Effector CD4-positive, alpha-beta T cell (primary cell): ENCODE measurements around the gene MDM2.
"Not testable (repeated sequence)": the region's sequence is repeated elsewhere in the genome, so short reads cannot be mapped to it uniquely, and the experiment has no call there.

Experiments used
- DNase-seq: peaks from one replicate; pipeline ENCODE4 v3.0.0-alpha.2; 2020

The MDM2 gene

DNA sequence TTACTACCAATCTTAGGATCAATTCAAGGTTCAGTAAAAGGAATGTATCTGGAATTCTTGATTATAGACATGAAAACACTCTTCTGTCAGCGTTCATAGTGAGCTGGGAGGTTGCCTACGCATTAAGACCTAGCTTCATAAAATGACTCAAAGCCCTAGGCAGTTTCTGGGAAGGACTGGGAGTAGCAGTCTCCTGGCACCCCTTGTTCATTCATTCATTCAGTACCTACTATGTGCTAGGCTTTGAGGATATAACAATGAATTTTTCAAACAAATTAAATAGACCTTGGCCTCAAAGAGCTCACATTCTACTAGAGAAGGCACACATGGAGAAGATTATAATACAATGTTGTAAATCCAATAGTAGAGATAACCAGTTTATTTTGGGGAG lies 46.1 kb downstream of the MDM2 start:
- no peak for DNase-seq

DNA sequence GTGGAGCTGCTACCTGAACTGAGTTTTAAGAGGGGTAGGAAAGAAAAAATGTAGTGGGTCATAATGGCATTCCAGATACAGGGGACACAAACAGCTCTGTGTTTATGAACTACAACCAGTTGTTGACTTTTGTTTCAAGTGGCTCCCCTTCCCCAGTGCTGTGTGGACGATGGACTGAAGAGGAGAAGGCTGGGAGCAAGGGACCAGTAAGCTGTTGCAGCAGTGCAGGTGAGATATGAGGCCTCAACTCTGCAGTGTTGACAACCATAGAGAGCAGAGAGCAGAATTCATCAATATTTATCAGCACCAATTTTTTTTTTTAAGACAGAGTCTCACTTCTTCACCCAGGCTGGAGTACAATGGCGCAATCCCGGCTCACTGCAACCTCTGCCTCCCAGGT lies 46.6 kb downstream of the MDM2 start:
- no peak for DNase-seq

DNA sequence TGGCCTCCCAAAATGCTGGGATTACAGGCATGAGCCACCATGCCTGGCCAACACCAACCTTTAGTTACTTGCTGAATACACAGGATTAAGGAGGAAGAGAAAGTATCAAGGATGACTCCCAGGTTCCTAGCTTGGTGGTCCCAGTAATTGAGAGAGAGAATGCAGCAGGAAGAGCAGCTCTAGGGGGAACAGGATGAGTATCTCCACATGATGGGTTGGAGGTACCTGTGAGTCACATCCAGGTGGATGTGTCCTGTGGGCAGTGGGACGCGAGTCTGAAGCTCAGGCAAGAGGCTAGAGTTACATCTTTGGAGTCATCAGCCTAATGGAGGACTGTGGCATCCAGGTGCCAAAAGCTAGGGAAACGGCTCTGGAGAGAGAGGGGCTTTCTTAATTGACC lies 47.1 kb downstream of the MDM2 start:
- no peak for DNase-seq

DNA sequence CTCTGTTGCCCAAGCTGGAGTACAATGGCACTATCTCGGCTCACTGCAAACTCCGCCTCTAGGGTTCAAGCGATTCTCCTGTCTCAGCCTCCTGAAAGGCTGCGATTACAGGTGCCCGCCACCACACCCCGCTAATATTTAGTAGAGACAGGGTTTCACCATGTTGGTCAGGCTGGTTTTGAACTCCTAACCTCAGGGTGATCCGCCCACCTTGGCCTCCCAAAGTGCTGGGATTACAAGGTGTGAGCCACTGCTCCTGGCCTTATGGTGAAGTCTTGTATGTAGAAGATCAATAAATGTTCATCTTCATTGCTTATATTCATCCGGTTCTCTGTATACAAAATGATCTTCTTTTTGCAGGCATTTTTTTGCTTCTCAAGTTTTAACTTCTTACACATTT lies 47.8 kb downstream of the MDM2 start:
- DNase-seq = no peak

DNA sequence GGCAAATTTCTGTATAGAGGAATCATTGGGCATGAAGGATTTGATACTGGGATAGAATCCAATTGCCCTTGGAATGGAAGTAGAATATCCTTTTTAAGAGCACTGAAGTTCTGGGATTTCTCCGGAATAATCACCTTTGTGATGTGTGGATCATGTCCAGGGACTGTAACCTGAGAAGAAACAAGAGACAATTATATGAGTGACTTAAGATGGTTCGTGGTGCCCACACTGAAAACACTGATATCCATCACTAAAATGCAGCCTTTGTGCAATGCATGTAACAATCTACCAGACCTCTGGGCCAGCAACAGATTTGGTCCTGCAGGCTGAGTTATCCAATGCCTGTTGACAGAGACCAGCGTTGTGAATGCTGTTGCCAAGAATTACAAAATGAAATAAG lies 48.5 kb downstream of the MDM2 start:
- DNase-seq = no peak

DNA sequence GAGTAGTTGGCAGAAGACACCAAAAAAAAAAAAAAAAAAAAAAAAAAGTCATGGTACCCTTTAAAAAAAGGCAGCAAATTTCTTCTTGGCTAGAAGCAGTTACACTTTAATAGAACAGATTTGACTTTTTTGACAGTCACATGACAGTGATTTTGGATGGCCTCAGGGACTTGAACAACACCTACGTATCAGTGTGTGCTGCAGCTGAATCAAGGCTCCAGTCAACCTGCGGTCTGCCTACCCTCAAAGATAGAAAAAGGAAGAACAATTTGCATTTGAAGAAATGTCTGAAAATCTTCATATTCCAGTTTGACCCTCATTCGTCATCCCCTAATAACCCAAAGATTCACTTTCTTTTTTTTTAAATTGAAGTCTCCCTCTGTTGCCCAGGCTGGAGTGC lies 53.9 kb downstream of the MDM2 start:
- DNase-seq = no peak

DNA sequence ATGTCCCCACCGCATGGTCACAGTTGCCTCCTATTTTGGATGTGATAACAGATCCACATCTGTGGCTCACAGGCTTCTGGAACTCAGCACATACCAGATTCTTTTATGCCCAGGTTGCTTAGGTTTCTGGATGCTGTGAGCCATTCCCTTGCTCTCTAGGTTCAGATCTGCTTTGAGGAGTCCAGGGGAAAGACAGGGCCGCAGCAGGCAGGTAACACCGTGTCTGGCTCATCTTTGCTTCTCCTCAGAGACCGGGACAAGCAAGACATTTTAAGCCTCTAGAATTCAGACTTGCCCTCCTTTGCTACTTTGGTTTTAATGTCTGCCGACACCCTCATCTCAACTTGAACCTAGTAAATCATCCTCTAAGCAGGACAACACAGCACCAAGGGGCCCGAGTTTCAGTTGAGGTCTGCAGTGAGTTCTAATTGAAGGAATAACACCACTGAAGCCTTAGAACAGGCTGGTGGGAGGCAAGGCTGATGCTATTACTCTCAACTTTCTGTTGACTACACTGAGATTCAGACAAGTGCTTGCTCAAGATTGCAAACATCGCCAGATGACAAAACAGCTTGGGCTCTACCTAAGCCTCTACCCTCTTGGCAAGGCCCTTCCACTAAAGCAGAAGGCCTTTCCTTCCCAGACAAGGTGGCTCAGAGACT lies 55.3 kb downstream of the MDM2 start:
- DNase-seq = no peak

DNA sequence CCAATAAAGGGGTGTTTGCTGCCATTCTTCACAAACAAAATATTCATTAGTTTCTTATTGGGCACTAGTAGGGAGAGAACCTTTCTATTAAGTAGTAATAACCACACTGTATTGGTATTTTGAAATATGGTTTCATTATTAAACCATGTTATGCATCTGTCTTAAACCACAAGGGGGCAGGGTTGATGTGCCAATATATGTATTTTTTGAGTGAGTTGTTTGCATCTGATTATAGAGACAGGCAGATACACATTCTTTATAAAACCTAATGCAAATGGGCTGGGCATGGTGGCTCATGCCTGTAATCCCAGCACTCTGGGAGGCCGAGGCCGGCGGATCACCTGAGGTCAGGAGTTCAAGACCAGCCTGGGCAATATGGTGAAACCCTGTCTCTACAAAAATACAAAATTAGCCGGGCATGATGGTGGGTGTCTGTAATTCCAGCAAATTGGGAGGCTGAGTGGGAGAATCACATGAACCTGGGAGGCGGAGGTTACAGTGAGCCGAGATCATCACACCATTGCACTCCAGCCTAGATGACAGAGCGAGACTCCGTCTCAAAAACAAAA lies 56.0 kb downstream of the MDM2 start:
- not testable (repeated sequence) for DNase-seq

DNA sequence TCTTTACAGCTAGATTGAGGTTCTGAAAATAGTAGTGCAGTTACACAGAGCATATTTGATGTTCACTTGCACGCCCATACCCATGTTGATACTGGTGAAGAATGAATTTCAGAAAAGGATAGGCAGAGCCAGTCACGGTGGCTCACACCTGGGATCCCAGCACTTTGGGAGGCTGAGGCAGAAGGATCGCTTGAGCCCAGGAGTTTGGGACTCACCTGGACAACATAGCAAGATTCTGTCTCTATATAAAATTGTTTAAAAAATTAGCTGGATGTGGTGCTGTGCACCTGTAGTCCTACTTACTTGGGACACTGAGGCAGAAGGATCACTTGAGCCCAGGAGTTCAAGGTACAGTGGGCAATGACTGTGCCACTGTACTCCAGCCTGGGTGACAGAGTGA lies 56.6 kb downstream of the MDM2 start:
- DNase-seq = no peak

DNA sequence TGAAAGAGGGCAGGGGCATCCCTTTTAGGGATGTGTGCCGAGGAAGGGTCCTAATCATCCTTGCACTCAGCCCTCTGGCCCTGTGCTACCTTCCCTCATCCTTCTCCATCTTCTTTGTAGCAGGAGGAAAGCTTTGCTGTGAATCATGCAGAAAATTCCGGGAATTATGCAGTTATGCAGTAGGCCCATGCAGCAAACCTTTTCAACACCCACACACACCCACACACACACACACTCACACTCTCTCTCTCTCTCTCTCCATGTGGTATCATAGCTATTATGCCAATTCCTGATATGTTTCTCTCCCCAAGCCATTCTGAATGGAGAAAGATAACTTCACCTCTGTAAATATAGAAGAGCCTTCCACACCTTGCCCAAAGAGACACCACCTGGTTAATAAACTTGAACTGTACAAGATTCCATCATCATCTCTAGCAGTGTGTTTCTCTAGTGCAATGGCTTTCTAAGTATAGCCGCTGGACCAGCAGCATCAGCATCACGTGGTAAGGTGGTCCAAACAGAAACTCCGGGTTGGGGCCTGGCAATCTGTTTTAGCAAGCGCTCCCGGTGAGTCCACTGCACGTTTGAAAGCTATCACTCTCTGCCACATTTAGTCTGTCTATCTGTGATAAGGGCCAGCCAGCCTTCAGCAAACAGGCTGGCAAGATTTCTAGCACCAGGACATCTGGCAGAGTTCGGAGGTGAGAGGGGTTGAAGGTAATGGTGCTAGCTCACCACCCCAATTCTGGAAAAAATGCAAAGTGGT lies 57.6 kb downstream of the MDM2 start:
- no peak for DNase-seq

DNA sequence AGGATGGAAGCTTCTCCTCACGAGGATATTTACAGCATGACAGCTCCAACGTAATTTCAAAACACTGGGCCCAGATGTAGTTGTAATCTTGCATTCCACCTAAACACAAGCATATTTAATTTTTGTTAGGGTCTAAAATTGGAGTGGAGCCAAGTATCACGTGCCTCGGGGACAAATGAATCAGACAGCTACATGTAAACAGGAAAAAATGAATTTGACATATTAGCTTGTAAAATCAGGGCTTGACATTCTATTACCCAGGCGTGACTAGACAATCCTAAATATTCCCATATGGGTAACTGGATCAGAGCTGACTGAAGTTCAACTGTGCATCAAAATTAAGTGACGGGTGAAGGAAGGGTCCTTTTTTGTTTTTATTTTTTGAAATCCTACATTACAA lies 59.0 kb downstream of the MDM2 start:
- DNase-seq = no peak

DNA sequence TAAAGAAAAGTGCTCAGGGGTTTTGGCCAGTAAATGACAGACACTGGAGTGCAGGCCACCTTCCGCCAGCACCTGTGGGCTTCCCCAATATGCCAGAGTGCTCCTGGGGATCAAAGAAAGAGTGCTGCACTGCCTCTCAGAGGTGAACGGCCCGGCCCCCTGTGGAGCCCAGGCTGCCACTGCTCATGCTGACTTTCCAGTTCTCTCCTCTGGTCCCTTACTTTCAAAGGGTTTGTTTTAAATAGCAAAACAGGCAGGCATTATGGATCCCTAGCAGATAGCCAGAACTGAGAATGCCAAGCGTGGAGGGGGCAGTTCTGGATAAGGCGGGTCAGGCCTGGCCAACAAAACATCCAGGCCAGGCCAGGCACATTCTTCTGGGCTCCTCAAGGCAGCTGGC lies 59.6 kb downstream of the MDM2 start:
- no peak for DNase-seq

DNA sequence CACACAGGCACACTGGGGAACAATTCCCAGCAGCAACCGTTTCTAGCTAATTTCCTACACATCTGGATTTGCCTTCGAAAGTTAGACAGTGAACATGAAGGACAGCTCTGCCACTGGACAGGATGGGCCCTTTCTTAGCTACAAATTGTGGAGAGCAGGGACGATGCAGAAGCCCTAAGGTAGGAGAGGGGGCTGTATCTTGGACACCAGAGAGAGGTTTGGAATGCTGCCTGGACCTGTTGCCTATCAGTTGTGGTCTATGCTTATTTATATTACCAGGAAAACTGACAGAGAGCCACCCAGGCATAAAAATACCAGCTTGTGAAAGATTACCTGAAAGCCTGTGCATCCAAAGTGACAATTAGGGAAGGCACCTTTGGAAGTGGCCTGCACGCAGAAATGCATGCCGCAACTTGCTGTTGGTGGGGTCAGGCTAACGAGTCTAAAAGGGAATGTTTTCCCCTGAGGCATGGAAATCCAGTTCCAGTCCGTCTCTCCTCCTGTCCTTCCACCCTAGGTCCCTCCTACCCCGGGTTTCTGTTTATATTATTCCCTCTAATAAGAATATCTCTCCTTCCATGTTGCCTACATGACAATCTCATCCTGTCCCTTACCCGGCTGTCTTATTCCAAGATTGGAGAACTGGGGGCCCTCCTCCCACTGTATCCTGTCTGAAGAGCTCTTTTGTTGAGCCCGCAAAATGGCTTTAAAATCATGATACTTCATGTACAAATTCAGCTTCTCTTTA lies 60.2 kb downstream of the MDM2 start:
- DNase-seq = no peak

DNA sequence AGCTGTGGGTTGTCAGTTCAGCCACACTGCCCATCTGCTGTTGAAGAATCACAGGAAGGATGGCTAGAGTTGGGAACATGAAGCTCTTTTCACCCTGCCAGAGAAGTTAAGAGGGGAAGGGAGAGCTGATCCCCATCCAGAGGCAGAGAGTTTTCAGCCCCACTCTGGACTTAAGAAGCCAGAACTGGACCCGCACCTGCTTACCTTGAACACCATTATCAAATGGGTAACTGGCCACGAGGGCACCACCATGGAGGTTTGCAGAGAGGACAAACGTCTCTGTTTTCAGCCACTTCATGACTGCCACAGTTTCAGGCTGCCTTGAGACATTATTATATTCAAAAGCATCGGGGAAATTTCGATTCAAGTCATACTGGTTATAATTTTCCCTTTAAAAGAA lies 62.0 kb downstream of the MDM2 start:
- DNase-seq = no peak

DNA sequence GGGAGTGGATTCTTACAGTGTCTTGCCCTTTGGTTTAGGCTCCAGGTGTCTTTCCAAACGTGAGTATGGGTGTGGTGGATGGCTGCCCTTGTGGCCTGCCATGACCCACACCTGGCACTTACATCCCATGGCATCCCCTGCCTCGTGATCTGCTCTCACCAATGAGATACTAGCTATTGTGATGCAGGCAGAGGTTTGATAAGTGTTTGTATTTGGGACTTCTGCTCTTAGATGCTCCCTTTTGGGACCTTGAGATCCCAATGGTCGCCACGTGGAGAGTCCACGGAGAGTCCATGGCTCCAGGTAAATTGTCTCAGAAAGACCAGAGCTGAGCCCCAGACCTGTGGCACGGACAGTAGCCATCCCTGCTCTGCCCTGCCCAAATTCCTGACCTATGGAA lies 62.5 kb downstream of the MDM2 start:
- no peak for DNase-seq

DNA sequence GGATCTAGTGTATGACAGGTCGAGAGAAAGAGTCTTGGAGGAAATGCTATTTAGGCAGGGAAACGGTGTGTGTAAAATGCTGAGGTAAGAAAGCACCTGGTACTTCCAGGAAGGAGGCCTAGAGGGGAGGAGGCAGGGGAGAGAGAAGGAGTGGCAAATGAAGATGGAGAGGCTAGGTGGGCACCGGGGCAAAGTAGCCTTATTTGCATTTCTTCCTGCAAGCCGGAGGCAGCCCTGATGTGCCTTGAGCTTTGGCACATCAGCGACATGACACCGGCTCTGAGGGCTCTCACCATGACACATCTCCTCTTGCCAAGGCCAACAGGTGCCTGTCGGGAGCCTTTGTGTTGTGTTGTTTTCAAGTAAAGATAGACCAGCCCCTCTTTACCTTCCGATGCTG lies 63.4 kb downstream of the MDM2 start:
- DNase-seq = no peak

DNA sequence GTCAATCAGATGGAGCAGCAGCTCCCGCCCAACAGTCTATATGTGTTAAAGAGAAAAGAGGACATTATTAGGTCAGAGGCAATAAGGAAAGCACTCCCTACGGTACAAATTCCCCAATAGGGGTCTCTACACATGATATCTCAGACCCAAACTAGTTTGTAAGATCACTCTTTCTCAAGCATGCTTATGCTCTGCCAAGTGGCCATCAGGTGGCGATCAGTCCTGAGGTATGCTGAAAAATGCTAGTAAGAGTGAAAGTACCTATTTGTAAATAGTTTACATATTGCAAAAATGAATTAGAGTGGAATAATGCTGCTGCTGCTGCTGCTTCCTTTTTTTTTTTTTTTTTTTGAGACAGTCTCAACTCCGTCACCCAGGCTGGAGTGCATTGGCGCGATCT lies 63.9 kb downstream of the MDM2 start:
- DNase-seq = no peak

DNA sequence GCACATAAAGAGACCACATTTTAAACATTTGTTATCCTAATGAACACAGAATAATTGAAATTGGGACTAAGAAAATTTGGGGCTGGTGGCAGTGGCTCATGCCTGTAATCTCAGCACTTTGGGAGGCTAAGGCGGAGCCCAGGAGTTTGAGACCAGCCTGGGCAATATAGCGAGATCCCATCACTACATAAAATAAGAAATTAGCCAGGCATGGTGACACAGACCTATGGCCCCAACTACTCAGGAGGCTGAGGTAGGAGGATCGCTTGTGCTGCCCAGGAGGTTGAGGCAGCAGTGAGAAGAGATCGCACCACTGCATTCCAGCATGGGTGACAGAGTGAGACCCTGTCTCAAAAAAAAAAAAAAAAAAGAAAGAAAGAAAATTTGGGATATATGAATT lies 65.3 kb downstream of the MDM2 start:
- DNase-seq = no peak

DNA sequence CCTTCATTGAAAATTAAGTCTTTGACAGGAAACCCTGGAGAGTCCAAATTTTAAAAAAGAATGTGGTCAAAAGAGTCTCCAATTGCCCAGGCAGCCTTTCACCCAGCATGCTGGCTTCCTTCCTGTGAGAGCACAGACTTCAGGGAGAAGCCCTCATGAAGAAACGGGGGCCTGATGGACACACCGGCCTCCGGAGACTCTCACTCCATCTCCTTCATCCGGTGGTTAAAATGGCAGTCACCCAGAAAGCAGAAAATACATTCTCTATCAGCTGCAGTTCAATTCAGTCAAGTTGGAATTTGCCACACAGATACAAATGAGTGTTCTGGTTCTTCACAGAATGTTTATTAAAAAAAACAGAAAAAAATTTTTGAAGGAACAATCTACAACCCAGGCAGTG lies 68.5 kb downstream of the MDM2 start:
- no peak for DNase-seq

DNA sequence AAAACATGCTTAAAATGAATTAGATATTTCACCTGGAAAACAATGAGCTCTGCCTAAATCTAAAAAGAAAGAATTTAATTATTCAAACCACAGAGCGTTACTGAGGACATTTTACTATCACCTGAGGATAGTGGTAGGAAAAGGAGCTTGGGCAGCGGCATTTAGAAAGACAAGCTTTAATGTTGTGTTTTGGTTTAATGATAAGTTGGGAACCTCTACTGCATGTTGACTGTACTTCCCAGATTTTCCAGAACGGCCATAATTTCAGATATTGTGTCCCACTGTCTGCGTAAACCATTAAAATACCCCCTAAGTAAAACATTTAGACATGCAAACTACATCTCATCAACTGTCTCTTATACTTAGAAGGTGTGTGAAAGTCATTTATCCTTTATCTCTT lies 69.6 kb downstream of the MDM2 start:
- DNase-seq = no peak

DNA sequence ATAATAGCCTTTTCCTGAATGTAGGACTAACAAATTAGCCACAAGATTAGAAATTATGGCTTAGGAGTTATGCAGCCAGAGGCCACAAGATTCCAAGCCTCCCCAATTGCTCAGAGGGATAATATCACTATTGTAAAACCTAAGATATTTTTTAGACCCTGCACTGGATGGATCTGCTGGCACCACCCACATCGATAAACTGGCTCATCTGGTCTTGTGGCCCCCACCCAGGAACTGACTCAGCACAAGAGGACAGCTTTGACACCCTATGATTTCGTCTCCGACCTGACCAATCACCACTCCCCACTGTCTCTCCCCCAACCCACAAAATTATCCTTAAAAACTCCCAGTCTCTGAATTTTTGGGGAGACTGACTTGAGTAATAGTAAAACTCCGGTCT lies 70.3 kb downstream of the MDM2 start:
- DNase-seq = no peak

DNA sequence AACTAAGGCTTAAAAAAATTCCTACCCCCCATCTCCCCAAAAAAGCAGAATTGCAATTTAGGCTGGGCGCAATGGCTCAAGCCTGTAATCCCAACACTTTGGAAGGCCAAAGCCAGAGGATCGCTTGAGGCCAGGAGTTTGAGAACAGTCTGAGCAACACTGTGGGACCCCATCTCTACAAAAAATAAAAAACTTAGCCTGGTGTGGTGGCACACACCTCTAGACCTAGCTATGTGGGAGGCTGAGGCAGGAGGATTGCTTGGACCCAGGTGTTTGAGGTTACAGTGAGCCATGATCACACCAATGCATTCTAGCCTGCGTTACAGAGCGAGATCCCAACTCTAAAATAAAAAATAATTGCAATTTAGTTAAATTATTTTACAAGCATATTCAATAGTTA lies 70.9 kb downstream of the MDM2 start:
- DNase-seq = no peak

DNA sequence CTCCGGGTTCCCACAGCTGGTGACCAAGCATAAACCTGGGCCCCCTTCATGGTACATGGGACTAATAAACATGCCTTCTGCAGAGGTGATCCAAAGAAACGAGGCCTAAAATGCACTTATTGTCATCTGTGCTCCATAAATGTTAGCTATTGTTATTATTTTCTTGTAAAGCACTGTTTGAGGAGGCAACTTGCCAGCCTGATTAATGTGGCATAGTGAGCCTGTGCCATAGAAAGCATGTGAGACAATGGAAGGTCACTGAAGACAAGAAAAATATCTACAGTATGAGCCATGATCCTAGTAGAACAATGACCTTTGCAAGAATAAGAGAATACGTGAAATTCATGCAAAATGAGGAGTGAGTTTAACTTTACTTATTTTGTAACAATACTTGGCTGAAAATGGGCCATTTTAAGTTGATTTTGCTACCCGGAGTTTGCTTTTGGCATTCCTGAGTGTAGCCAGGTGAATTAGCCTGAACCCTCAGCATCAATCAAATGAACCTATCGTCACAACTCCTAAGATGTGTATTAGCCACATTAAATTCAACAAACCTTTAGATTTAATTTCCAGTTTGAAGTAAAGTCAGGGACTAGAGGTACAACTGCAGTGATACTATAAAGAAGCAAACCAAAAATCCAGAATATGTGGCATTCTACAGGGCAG lies 72.8 kb downstream of the MDM2 start:
- DNase-seq = no peak
